Measurements from ENCODE around the gene ZNF70. TPM values are rescaled to one million over a fixed set of nuclear protein-coding genes. Genes with fewer than 3 reads are reported as not detected.

Gene ZNF70
- total RNA-seq, 1 donor: 5.9 TPM

DNA sequence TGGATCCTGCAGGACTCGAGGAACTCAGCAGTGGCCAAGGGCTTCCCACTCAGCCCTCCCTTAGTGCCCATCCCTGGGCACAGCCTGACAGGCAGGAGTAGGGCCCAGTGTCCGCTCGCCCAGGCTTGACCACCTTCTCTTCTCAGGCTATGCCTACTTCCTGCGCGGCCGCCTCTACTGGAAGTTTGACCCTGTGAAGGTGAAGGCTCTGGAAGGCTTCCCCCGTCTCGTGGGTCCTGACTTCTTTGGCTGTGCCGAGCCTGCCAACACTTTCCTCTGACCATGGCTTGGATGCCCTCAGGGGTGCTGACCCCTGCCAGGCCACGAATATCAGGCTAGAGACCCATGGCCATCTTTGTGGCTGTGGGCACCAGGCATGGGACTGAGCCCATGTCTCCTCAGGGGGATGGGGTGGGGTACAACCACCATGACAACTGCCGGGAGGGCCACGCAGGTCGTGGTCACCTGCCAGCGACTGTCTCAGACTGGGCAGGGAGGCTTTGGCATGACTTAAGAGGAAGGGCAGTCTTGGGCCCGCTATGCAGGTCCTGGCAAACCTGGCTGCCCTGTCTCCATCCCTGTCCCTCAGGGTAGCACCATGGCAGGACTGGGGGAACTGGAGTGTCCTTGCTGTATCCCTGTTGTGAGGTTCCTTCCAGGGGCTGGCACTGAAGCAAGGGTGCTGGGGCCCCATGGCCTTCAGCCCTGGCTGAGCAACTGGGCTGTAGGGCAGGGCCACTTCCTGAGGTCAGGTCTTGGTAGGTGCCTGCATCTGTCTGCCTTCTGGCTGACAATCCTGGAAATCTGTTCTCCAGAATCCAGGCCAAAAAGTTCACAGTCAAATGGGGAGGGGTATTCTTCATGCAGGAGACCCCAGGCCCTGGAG is 32.6 kb upstream of the ZNF70 start:
- no peak for DNase-seq (ENCODE audit: low read depth)
- TF ChIP-seq, protein P1, sequence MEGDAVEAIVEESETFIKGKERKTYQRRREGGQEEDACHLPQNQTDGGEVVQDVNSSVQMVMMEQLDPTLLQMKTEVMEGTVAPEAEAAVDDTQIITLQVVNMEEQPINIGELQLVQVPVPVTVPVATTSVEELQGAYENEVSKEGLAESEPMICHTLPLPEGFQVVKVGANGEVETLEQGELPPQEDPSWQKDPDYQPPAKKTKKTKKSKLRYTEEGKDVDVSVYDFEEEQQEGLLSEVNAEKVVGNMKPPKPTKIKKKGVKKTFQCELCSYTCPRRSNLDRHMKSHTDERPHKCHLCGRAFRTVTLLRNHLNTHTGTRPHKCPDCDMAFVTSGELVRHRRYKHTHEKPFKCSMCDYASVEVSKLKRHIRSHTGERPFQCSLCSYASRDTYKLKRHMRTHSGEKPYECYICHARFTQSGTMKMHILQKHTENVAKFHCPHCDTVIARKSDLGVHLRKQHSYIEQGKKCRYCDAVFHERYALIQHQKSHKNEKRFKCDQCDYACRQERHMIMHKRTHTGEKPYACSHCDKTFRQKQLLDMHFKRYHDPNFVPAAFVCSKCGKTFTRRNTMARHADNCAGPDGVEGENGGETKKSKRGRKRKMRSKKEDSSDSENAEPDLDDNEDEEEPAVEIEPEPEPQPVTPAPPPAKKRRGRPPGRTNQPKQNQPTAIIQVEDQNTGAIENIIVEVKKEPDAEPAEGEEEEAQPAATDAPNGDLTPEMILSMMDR (IDR thresholded peaks at IDR 0.05; ENCODE audit: insufficient read depth, low read length): no peak
- H3K4me3 ChIP-seq (ENCODE audit: low read depth, low read length): no peak overlapping the region

DNA sequence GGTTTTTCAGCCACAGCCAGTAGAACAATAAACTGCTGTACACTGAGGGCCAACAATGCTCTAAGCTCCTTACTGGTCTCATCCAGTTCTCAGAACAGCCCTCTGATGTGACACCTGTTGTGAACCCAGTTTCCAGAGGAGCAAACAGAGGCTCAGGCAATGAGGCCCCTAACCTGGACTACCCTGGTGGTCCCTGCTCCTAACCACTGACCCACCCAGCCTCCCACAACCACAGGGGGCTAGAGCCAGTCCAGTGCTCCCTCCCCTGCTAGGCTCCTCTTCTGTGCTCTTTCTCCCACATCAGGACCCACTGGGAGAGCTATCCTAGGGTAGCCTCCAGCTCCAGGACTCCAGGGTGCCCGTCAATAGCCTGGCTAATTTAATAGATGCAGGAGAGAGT is 31.8 kb upstream of the ZNF70 start:
- TF ChIP-seq, protein P1 (IDR thresholded peaks at IDR 0.05; ENCODE audit: insufficient read depth, low read length): no peak
- no peak overlapping the region for H3K4me3 ChIP-seq (ENCODE audit: low read depth, low read length)
- DNase-seq (ENCODE audit: low read depth): no peak

DNA sequence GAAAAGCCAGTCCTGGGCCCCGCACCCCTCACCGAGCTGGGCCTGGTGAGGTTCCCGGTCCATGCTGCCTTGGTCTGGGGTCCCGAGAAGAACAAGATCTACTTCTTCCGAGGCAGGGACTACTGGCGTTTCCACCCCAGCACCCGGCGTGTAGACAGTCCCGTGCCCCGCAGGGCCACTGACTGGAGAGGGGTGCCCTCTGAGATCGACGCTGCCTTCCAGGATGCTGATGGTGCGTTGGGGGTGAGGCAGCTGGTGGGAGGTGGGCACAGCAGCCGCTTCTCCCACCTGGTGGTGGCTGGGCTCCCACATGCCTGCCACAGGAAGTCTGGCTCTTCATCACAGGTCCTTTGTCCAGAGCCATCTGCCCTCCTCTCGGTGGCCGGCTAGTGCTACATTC is 31.3 kb upstream of the ZNF70 start:
- TF ChIP-seq, protein P1 (IDR thresholded peaks at IDR 0.05; ENCODE audit: insufficient read depth, low read length): no peak
- no peak for DNase-seq (ENCODE audit: low read depth)
- H3K4me3 ChIP-seq (ENCODE audit: low read depth, low read length): no peak overlapping the region

DNA sequence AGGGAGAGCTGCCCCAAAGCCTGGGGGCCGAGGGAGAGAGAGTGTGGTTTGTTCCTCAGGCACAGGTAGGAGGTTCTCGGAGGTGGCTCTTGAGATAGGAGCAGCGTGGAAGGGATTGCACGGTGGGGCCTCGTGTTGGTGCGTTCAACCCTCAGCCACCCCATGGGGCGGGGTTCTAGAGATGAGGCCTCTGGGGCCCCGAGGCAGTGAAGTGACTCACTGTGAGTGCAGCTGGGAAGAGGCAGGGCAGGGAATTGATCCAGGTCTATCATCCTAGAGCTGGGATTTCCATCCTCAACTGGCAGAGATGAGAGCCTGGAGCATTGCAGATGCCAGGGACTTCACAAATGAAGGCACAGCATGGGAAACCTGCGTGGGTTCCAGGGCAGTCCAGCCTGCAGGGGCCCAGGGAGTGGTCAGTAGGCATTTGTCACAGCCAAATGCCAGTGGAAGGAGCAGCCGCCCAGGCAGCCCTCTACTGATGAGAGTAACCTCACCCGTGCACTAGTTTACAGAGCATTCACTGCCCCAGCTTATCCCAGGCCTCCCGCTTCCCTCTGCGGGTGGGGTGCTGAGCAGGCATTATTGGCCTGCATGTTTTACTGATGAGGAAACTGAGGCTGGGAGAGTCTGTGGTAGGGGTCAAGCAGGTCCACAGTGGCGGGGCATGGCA is 30.7 kb upstream of the ZNF70 start:
- no peak overlapping the region for H3K4me3 ChIP-seq (ENCODE audit: low read depth, low read length)
- DNase-seq (ENCODE audit: low read depth): peak; percentile 69
- TF ChIP-seq, protein P1 (IDR thresholded peaks at IDR 0.05; ENCODE audit: insufficient read depth, low read length): no peak

DNA sequence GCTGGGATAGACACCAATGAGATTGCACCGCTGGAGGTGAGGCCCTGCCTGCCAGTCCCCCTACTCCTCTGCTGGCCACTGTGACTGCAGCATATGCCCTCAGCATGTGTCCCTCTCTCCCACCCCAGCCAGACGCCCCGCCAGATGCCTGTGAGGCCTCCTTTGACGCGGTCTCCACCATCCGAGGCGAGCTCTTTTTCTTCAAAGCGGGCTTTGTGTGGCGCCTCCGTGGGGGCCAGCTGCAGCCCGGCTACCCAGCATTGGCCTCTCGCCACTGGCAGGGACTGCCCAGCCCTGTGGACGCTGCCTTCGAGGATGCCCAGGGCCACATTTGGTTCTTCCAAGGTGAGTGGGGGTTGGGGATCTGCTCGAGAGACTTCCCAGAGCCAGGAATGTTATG is 30.2 kb upstream of the ZNF70 start:
- H3K4me3 ChIP-seq (ENCODE audit: low read depth, low read length): no peak overlapping the region
- TF ChIP-seq, protein P1 (IDR thresholded peaks at IDR 0.05; ENCODE audit: insufficient read depth, low read length): no peak
- no peak for DNase-seq (ENCODE audit: low read depth)

DNA sequence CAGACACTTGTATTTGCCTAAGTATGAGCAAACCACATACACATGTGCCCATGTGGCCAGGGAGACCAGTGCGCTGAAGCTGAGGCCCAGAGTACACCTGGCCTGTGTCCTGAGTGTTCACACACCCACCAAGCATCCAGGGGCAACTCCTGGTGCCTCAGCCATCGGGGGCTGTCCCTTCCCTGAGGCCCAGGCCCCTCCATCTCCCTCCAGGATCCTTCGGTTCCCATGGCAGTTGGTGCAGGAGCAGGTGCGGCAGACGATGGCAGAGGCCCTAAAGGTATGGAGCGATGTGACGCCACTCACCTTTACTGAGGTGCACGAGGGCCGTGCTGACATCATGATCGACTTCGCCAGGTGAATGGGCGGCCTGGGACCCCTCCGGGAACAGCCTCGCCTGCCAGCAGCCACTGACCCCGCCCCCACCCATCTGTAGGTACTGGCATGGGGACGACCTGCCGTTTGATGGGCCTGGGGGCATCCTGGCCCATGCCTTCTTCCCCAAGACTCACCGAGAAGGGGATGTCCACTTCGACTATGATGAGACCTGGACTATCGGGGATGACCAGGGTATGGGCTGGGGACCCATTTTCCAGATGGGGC is 29.3 kb upstream of the ZNF70 start:
- DNase-seq (ENCODE audit: low read depth): no peak
- TF ChIP-seq, protein P1 (IDR thresholded peaks at IDR 0.05; ENCODE audit: insufficient read depth, low read length): no peak
- no peak overlapping the region for H3K4me3 ChIP-seq (ENCODE audit: low read depth, low read length)

All from fibroblast of the aortic adventitia (primary cell).